Gastrocnemius medialis (tissue), 4 donors: ENCODE results near the gene SLC10A7. TPM values are rescaled to one million over a fixed set of nuclear protein-coding genes. Genes with fewer than 3 reads are reported as not detected.

Source experiments
- ATAC-seq, 2 donors: fragments of 150-250 bp; one replicate each; pipeline ENCODE4 v1.9.1; 2016
- DNase-seq, 2 donors: peaks; one replicate each; pipeline ENCODE4 v3.0.0-alpha.2; 2019
- H3K27ac ChIP-seq, 4 donors: fragments of 200-600 bp; sonication (generic); 1 replicate in 1 of 4; 2 replicates in 3 of 4; pipeline ENCODE4 v1.5.1; 2016 to 2018; ENCODE audit warnings: mild to moderate bottlenecking in 2 of 4, moderate library complexity in 1 of 4
- H3K27me3 ChIP-seq, 3 donors: fragments of 200-600 bp; sonication (generic) in 2 of 3; 1 replicate in 1 of 3; 2 replicates in 2 of 3; pipeline versions ENCODE4 v1.5.1 to v1.6.0; 2016 to 2019; ENCODE audit warnings: mild to moderate bottlenecking in 1 of 3, moderate library complexity in 1 of 3
- H3K36me3 ChIP-seq, 2 donors: fragments of 200-600 bp; sonication (generic) in 1 of 2; one replicate each; pipeline ENCODE4 v1.5.1; 2017 to 2018
- H3K4me1 ChIP-seq, 2 donors: fragments of 200-600 bp; sonication (generic) in 1 of 2; one replicate each; pipeline ENCODE4 v1.5.1; 2016 to 2017; ENCODE audit warnings: mild to moderate bottlenecking in 2 of 2
- H3K4me3 ChIP-seq, 4 donors: fragments of 200-600 bp; sonication (generic) in 3 of 4; 1 replicate in 1 of 4; 2 replicates in 3 of 4; pipeline ENCODE4 v1.5.1; 2016 to 2019; ENCODE audit warnings: mild to moderate bottlenecking in 2 of 4
- H3K9me3 ChIP-seq, 3 donors: fragments of 200-600 bp; sonication (generic) in 2 of 3; 1 replicate in 1 of 3; 2 replicates in 2 of 3; pipeline ENCODE4 v1.5.1; 2016 to 2019
- POLR2A ChIP-seq, 2 donors: fragments of 450-650 bp; IDR thresholded peaks; one replicate each; pipeline ENCODE4 v1.6.1; 2017; ENCODE audit warnings: antibody characterized with exemption in 2 of 2, mild to moderate bottlenecking in 2 of 2, moderate library complexity in 2 of 2
- in situ Hi-C, 4 donors: fragments of 200-750 bp; cut with MboI; loops; one replicate each; pipeline versions ENCODE4 v1.15.0 to v1.8.0; 2017; ENCODE audit warnings: low sequenced_read_pairs in 4 of 4
- intact Hi-C: fragments of 100-400 bp; cut with DNase I; formaldehyde crosslinking; loops from one replicate; pipeline ENCODE4 v1.15.1; 2023; ENCODE audit warnings: low total_unique reads
- total RNA-seq, 4 donors: library from RNA; depleted of rRNA; stranded (reverse); fragments of >200 nt; gene quantifications; one replicate each; pipeline versions ENCODE4 v1.1.0 to v1.2.3, GENCODE V29; 2016
- TF ChIP-seq, protein P1 (sequence below), 5 experiments: fragments of 450-650 bp in 3 of 5; fragments of 200-600 bp in 2 of 5; sonication (generic) in 2 of 5; IDR thresholded peaks in 4 of 5; conservative IDR thresholded peaks in 1 of 5; 1 replicate in 4 of 5; 2 replicates in 1 of 5; pipeline ENCODE4 v1.5.1; 2016 to 2019; ENCODE audit warnings: antibody characterized with exemption in 5 of 5, mild to moderate bottlenecking in 3 of 5, moderate library complexity in 3 of 5

Gene SLC10A7
- total RNA-seq, 4 donors from 2014 or later = 2.1 to 6.0 (median 2.3) TPM

DNA sequence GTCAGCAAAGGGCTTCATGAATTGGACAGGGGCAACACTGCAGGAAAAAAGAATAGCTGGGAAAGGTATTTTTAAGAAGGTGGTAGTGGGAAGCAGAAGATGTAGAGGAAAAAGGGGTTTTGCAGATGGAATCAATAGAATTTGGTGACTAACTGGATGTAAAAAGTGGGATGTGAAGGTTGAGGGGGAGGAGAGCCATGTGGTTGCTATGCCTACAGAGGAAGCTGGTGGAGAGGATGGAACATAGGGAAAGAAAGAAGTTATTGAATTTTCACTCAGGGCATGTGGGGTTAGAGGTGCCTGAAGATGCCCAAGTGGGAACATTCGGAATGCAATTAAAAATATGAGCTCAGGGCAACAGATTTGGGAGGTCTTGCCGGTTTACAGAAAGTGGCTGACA lies 274.4 kb downstream of the SLC10A7 start:
- Histone ChIP-seq H3K9me3 (no peaks in the 10 kb centered on the region), H3K27me3 (no peaks in the 10 kb centered on the region), H3K4me1 (peaks cover 9 to 12% of the 10 kb centered on the region in 2 donors), H3K4me3 (no peak overlapping the region), H3K27ac (no peak overlapping the region), H3K36me3 (no peaks in the 10 kb centered on the region)
- in situ Hi-C loops = no loop called here
- ATAC-seq (no peak), DNase-seq (no peak)
- intact Hi-C loops = no loop called here
- TF ChIP-seq, protein P1, sequence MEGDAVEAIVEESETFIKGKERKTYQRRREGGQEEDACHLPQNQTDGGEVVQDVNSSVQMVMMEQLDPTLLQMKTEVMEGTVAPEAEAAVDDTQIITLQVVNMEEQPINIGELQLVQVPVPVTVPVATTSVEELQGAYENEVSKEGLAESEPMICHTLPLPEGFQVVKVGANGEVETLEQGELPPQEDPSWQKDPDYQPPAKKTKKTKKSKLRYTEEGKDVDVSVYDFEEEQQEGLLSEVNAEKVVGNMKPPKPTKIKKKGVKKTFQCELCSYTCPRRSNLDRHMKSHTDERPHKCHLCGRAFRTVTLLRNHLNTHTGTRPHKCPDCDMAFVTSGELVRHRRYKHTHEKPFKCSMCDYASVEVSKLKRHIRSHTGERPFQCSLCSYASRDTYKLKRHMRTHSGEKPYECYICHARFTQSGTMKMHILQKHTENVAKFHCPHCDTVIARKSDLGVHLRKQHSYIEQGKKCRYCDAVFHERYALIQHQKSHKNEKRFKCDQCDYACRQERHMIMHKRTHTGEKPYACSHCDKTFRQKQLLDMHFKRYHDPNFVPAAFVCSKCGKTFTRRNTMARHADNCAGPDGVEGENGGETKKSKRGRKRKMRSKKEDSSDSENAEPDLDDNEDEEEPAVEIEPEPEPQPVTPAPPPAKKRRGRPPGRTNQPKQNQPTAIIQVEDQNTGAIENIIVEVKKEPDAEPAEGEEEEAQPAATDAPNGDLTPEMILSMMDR (IDR thresholded peaks at IDR 0.05 in 4 of 5, conservative IDR thresholded peaks at IDR 0.05 in 1 of 5) = no peak
- no peak for TF ChIP-seq POLR2A (IDR thresholded peaks at IDR 0.05)

- H3K9me3 ChIP-seq = no peaks in the 10 kb centered on the region
- in situ Hi-C loops (no loop called here), intact Hi-C loops (no loop called here)
- no peak overlapping the region for H3K4me3 ChIP-seq
- TF ChIP-seq, protein P1 (IDR thresholded peaks at IDR 0.05 in 4 of 5, conservative IDR thresholded peaks at IDR 0.05 in 1 of 5) = no peak
- TF ChIP-seq POLR2A (IDR thresholded peaks at IDR 0.05) = no peak
- ATAC-seq = no peak
- no peaks in the 10 kb centered on the region for H3K36me3 ChIP-seq
- no peak overlapping the region for H3K27ac ChIP-seq
- H3K27me3 ChIP-seq = no peaks in the 10 kb centered on the region
- H3K4me1 ChIP-seq = peaks cover 15 to 16% of the 10 kb centered on the region in 2 donors
- no peak for DNase-seq
Measured at GRCh38 chr4:146246381-146246780, 275.4 kb downstream of the SLC10A7 start.

- H3K27me3 ChIP-seq = no peaks in the 10 kb centered on the region
- H3K27ac ChIP-seq = no peak overlapping the region
- H3K36me3 ChIP-seq = no peaks in the 10 kb centered on the region
- H3K4me1 ChIP-seq = peaks cover 15 to 19% of the 10 kb centered on the region in 2 donors
- TF ChIP-seq POLR2A (IDR thresholded peaks at IDR 0.05) = no peak
- TF ChIP-seq, protein P1 (IDR thresholded peaks at IDR 0.05 in 4 of 5, conservative IDR thresholded peaks at IDR 0.05 in 1 of 5) = no peak
- DNase-seq (no peak), ATAC-seq (no peak)
- H3K9me3 ChIP-seq = no peaks in the 10 kb centered on the region
- in situ Hi-C loops = no loop called here
- no peak overlapping the region for H3K4me3 ChIP-seq
- intact Hi-C loops = no loop called here
Measured at GRCh38 chr4:146245850-146246249, 275.9 kb downstream of the SLC10A7 start.

GRCh38 chr4:146245246-146245645 lies 276.5 kb downstream of the SLC10A7 start:
- H3K27ac ChIP-seq = no peak overlapping the region
- no peaks in the 10 kb centered on the region for H3K27me3 ChIP-seq
- no peak overlapping the region for H3K4me3 ChIP-seq
- no peak for ATAC-seq
- TF ChIP-seq, protein P1 (IDR thresholded peaks at IDR 0.05 in 4 of 5, conservative IDR thresholded peaks at IDR 0.05 in 1 of 5) = no peak
- no peak for TF ChIP-seq POLR2A (IDR thresholded peaks at IDR 0.05)
- peaks cover 15 to 24% of the 10 kb centered on the region in 2 donors for H3K4me1 ChIP-seq
- in situ Hi-C loops = no loop called here
- no peaks in the 10 kb centered on the region for H3K9me3 ChIP-seq
- no peaks in the 10 kb centered on the region for H3K36me3 ChIP-seq
- intact Hi-C loops = no loop called here
- DNase-seq = no peak

DNA sequence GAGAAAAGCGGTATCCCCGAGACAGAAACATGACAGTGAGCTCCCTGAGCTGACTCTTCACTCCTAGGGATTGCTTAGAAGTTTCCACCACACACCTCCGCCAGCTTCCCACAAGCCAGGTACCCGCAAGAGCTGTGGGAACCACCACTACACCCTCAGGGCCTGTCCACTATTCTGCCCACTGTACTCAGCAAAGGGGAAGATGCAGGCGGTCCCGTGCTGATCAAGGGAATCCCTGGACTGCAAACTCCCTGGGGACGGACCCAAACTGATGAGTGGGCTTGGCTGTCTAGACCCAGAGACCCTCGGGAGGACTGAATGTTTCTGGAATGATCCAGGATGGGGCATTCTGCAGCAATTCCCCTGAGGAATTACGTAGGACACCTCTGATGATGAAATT lies 277.2 kb downstream of the SLC10A7 start:
- in situ Hi-C loops (no loop called here), intact Hi-C loops (no loop called here)
- peaks cover 15 to 24% of the 10 kb centered on the region in 2 donors for H3K4me1 ChIP-seq
- H3K36me3 ChIP-seq = no peaks in the 10 kb centered on the region
- TF ChIP-seq, protein P1 (IDR thresholded peaks at IDR 0.05 in 4 of 5, conservative IDR thresholded peaks at IDR 0.05 in 1 of 5) = no peak
- no peak for TF ChIP-seq POLR2A (IDR thresholded peaks at IDR 0.05)
- no peaks in the 10 kb centered on the region for H3K9me3 ChIP-seq
- H3K27me3 ChIP-seq = no peaks in the 10 kb centered on the region
- ATAC-seq = no peak
- DNase-seq = no peak
- no peak overlapping the region for H3K27ac ChIP-seq
- no peak overlapping the region for H3K4me3 ChIP-seq
